Effector memory CD4-positive, alpha-beta T cell (primary cell): ENCODE measurements around the gene PNPO.

Source experiments
- DNase-seq, 3 donors: peaks; one replicate each; pipeline ENCODE4 v3.0.0-alpha.2; 2020
- H3K27ac ChIP-seq: 2 replicates; pipeline ENCODE4 v1.7.0; 2013; ENCODE audit warnings: mild to moderate bottlenecking, low read length, moderate library complexity; ENCODE audit not compliant: insufficient read depth, poor library complexity, severe bottlenecking
- H3K27me3 ChIP-seq: replicated peaks from 2 replicates; pipeline ENCODE4 v1.7.0; 2013; ENCODE audit warnings: mild to moderate bottlenecking, low read length; ENCODE audit not compliant: insufficient read depth, control insufficient read depth, poor library complexity, severe bottlenecking
- H3K36me3 ChIP-seq: 2 replicates; pipeline ENCODE4 v1.7.0; 2013; ENCODE audit warnings: mild to moderate bottlenecking, low read length, moderate library complexity; ENCODE audit not compliant: control insufficient read depth, insufficient read depth
- H3K4me1 ChIP-seq: 2 replicates; pipeline ENCODE4 v1.7.0; 2013; ENCODE audit warnings: low read length, mild to moderate bottlenecking; ENCODE audit not compliant: control insufficient read depth, insufficient read depth, poor library complexity, severe bottlenecking
- H3K4me3 ChIP-seq: 2 replicates; pipeline ENCODE4 v1.7.0; 2013; ENCODE audit warnings: low read length, low read depth, mild to moderate bottlenecking; ENCODE audit not compliant: insufficient read depth, poor library complexity, severe bottlenecking
- H3K9me3 ChIP-seq: 2 replicates; pipeline ENCODE4 v1.7.0; 2013; ENCODE audit warnings: mild to moderate bottlenecking, low read length, moderate library complexity; ENCODE audit not compliant: control insufficient read depth

PNPO gene

DNA sequence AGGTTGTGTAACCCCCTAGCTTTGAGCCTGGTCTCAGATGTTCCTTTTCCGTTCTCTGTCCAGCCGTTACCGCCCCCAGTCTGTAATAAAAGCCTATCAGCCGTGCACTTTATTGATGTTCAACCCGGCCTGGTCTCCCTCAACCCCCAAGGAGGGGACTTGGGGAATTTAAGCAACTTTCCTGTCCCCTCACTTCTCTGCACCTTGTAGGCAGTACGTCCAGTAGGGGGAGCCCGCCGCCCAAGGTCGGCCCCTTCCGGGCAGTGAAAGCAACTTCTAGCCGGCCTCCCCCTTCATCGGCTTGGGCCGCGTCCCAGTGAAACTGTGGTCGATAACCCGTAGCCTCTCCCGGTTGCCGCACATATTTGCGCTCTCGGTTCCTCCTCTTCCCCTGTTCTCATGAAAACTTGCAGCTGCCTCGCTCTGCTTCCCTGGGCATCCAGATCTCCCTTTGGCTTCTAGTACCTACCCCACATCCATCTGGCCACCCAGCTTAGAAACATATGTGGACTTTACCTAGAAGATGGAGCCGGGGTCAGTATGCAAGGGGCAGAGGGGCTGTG, 7.9 kb downstream of the PNPO start:
- H3K27me3 ChIP-seq: no peaks in the 10 kb centered on the region
- H3K9me3 ChIP-seq: no peaks in the 10 kb centered on the region
- peaks cover 9% of the 10 kb centered on the region for H3K4me1 ChIP-seq
- peak overlapping the region; percentile 19 for H3K27ac ChIP-seq
- H3K4me3 ChIP-seq: peak overlapping the region; percentile 27
- peaks cover 10% of the 10 kb centered on the region for H3K36me3 ChIP-seq
- peak; percentile 54 to 68 (median 56) for DNase-seq

DNA sequence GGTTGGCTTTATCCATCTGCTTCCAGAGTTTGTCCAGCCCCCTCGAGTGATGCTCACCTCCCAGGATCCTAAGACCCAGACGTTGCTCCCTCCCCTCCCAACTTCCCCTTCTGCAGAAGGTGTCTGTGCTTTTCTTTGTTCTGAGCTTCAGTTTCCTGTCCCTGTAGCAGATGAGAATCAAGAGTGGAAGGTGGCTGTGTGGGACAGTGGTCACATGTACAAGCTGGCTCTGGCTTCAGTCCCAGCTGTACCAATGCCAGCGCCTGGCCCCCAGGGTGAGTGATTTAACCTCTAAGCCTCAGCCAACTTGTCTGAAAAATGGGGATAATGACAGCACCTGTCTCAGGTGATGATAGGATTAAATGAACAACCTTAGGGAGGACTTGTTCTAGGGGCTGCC, 8.6 kb downstream of the PNPO start:
- Histone ChIP-seq H3K27me3 (no peaks in the 10 kb centered on the region), H3K4me1 (peaks cover 9% of the 10 kb centered on the region), H3K4me3 (no peak overlapping the region), H3K36me3 (peaks cover 10% of the 10 kb centered on the region), H3K27ac (no peak overlapping the region), H3K9me3 (no peaks in the 10 kb centered on the region)
- DNase-seq: no peak

DNA sequence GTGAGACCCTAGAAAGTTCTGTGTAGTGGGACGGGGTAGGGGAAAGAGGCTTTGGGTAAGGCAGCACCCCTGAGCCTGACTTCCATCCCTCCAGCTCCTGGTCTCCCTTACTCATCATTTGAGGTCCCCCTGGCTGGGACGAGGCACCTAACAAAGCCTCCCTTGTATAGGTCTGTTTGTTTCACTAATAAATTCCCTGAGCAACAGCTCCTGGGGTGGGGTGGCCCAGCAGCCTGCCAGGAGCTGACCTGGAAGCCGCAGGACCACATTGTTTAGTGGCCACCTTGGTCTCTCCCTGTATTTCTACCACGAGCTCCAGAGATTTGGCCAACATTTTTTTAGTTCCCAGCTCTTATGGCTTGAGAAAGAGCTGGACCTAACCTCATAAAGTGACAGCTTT, 9.1 kb downstream of the PNPO start:
- no peak for DNase-seq
- Histone ChIP-seq H3K9me3 (no peaks in the 10 kb centered on the region), H3K4me1 (peaks cover 5% of the 10 kb centered on the region), H3K4me3 (no peak overlapping the region), H3K36me3 (peaks cover 7% of the 10 kb centered on the region), H3K27ac (no peak overlapping the region), H3K27me3 (no peaks in the 10 kb centered on the region)

DNA sequence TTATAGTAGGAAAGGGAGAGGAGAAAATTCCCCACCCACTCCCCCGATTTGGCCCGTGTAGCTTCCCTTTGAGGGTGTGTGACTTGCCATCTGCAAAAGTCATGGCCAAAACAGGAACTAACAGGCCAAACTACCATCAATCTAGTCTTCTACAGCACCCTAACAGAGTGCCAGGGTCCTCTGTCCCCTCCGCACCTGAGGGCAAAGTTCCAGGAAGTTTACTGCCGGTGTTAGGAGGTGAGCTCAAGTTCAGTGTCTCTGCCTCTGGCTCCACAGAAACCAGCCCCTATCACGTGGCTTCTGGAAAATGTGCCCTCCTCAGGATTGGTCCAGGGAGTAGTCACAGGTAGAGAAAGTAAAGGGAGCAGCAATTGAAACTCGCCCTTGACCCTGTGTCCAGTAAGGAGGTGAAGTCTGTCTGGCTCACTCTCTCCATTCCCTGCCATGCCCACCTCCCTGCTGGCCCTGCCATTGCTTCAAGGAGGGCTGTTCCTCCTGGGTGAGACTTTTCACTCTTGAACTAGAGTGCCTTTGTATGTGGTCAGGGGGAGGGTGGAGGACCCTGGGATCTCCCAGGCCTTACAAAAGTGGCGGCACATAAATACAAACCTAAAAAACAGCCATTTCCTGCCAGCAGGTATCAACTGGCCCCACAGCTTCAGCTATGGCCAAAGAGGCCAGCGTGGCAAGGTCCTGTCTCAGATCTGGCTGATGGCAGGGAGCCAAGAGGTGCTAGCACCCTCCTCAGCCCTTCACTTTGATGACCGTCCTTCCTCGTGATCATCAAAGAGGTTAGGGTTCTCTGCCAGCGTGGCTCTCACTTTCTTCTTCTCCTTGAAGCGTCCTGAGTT, 11.0 kb downstream of the PNPO start:
- H3K27me3 ChIP-seq: no peaks in the 10 kb centered on the region
- H3K4me3 ChIP-seq: no peak overlapping the region
- H3K27ac ChIP-seq: no peak overlapping the region
- no peaks in the 10 kb centered on the region for H3K9me3 ChIP-seq
- peaks cover 5% of the 10 kb centered on the region for H3K4me1 ChIP-seq
- no peaks in the 10 kb centered on the region for H3K36me3 ChIP-seq
- DNase-seq: no peak

DNA sequence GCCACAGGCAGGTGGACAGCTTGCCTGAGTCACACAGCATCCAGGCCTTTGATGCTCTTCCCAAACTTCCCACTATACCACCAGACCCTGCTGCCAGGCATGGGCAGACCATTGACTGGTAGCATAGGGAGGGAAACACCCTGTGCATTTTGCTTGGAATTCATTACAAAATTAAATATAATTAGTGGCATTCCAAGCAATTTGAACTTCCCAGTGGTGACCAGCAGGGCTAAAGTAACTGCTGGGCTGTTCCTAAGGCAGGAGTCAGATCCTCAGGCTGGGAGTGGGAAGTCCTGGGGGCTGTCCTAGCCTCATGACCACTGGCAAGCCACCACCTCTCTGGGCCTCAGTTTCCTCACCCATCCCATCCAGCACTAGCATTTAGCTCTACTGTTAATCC, 12.5 kb downstream of the PNPO start:
- H3K4me1 ChIP-seq: peaks cover 5% of the 10 kb centered on the region
- H3K9me3 ChIP-seq: no peaks in the 10 kb centered on the region
- H3K36me3 ChIP-seq: no peaks in the 10 kb centered on the region
- no peak overlapping the region for H3K4me3 ChIP-seq
- H3K27me3 ChIP-seq: no peaks in the 10 kb centered on the region
- no peak overlapping the region for H3K27ac ChIP-seq
- no peak for DNase-seq

DNA sequence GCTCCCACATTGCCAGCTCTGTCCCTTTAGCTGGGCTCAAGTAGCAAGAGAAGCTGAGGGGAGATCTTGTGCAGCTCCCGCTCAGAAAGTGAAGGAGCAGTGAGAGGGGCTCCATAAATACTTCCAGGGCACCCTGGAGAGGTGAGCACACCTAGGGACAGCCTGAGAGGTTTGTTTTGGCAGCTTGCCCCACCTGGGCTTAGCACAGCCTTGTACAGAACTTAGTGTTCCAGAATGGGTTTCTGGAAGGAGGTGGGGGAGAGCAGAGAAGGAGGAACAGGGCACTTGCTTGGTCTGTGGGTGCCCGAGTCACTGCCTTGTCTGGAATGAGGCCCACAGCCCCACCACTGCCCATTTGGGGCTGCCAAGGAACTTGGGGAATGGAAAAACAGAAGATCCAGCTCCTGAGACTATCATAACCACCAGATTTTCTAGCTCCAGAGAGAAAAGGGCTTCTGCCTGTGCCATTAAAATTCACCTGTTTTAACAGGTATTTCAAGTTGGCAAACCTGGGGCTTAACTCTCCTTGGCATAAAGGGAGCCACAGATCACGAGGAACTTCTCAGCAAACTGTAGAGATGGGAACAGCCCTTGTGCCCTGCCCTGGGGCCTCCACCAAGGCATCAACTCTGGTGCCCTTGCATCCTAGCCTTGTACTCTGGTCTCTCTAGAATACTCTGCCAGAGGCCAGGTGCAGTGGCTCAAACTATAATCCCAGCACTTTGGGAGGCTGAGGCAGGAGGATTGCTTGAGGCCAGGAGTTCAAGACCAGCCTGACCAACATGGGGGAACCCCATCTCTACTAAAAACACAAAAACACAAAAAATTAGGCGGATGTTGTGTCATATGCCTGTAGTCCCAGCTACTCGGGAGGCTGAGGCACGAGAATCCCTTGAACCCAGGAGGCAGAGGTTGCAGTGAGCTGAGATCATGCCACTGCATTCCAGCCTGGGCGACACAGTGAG, 14.4 kb downstream of the PNPO start:
- no peak overlapping the region for H3K27ac ChIP-seq
- no peak overlapping the region for H3K4me3 ChIP-seq
- DNase-seq: no peak
- H3K4me1 ChIP-seq: no peaks in the 10 kb centered on the region
- H3K27me3 ChIP-seq: no peaks in the 10 kb centered on the region
- H3K36me3 ChIP-seq: no peaks in the 10 kb centered on the region
- no peaks in the 10 kb centered on the region for H3K9me3 ChIP-seq

DNA sequence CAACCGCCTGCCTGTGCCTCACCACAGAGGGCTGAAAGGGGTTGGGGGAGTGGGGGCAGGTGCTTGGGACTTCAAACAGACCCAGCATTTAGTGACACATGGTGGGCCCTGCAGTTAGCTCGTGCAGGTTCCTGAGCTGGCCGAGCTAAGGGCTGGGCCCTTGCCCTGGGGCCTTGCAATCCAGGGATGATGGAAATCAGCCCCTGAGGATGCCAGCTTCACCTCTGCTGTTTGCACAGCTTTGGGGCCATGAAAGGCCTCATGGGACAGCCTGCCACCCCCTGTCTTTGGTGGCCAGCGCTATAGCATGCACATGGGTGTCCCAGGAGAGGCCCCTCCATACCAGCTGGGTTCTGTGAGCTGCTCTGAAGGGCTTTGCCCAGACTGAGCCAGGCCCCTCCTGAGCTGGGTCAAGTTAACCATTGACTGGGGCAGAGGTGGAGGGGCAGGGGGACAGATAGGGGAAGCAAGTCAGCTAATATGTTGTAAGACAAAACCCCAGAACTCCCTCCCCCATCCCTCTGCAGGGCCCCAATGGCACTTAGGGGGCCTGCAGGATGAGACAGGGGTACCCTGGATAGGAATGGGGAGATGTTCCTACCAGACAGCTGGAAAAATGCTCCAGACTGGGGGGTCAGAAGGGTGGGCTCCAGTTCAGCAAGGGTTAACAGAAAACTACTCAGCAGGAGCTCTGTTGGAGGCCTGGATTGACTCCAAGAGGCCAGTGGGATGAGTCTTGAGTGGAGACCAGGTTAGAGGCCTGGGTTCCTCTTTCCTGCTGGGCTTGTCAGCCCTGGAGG, 15.6 kb downstream of the PNPO start:
- H3K27me3 ChIP-seq: no peaks in the 10 kb centered on the region
- H3K9me3 ChIP-seq: no peaks in the 10 kb centered on the region
- H3K4me3 ChIP-seq: no peak overlapping the region
- H3K4me1 ChIP-seq: no peaks in the 10 kb centered on the region
- no peak for DNase-seq
- H3K36me3 ChIP-seq: no peaks in the 10 kb centered on the region
- no peak overlapping the region for H3K27ac ChIP-seq

DNA sequence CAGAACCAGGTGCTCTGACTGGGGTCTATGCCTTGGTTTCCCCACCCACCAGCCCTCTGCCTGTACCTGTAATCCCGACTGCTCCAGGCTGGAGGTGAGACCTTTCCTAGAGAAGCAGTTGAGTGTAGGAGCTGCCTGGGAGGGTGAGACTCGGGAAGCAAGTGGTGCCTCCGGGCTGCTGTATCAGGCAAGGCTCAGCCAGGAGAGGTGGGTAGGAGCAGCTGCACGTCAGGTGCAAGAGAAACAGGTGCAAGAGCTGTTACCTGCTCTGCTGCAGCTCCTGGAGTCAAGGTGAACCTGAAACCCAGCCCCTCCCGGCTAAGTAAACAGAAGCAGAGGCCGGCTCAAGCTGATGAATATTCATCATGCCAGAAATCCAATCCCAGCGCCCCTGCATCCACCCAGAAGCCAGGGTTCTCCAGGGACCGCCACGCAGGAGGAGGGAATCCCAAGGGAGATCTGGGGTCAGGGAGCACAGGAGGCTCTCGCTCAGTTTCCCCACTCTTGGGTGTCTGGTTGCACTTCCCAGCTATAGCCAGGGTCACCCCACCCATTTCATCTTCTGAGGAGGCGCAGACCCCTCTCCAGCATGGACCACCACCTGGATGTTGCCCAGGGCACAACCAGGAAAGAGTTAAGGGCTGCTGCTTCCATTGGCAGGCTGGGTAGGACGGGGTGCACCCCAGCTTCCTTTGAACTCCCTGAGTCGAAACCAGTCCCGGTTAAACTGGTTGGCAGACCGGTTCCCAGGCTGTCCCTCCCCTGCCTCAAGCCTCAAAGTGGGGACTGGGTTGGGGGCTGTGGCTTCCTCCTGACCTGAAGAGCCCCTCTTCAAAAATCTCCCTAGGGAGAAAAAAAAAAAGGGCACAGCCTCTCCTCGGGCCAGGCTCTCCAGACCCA, 16.5 kb downstream of the PNPO start, which contains the start of gene PRR15L:
TSS of gene PRR15L (minus strand) at position 293 of the 900 bp plus-strand sequence. CDS start 4,649 bp downstream, outside the sequence.
- DNase-seq: no peak
- H3K9me3 ChIP-seq: no peaks in the 10 kb centered on the region
- no peaks in the 10 kb centered on the region for H3K36me3 ChIP-seq
- no peaks in the 10 kb centered on the region for H3K4me1 ChIP-seq
- no peaks in the 10 kb centered on the region for H3K27me3 ChIP-seq
- no peak within 1 kb of the TSS for H3K27ac ChIP-seq
- no peak within 1 kb of the TSS for H3K4me3 ChIP-seq
